H9 (cell line): ENCODE results near the gene DBNL. TPM values are rescaled to one million over a fixed set of nuclear protein-coding genes. Genes with fewer than 3 reads are reported as not detected.

Experiments
- DNase-seq: peaks from one replicate; pipeline ENCODE4 v3.0.0-alpha.2; 2017
- H2AFZ ChIP-seq: one replicate; pipeline ENCODE4 v1.6.1; 2013; ENCODE audit warnings: mild to moderate bottlenecking, low read length, control low read depth, moderate library complexity
- H2AK5ac ChIP-seq: 2 replicates; pipeline ENCODE4 v1.6.1; 2013; ENCODE audit warnings: low read length, control low read depth, mixed read lengths; ENCODE audit not compliant: insufficient read length
- H2BK120ac ChIP-seq: one replicate; pipeline ENCODE4 v1.6.1; 2013; ENCODE audit warnings: low read depth, mild to moderate bottlenecking, low read length, control low read depth, inconsistent platforms; ENCODE audit not compliant: poor library complexity, severe bottlenecking
- H2BK12ac ChIP-seq: 2 replicates; pipeline ENCODE4 v1.6.1; 2013; ENCODE audit warnings: low read length, control low read depth, mixed read lengths, low read depth; ENCODE audit not compliant: insufficient read length
- H2BK15ac ChIP-seq: 2 replicates; pipeline ENCODE4 v1.6.1; 2013; ENCODE audit warnings: low read depth, low read length, control low read depth
- H2BK20ac ChIP-seq: one replicate; pipeline ENCODE4 v1.6.1; 2013; ENCODE audit warnings: low read depth, mild to moderate bottlenecking, low read length, control low read depth, inconsistent platforms; ENCODE audit not compliant: poor library complexity, severe bottlenecking
- H2BK5ac ChIP-seq: 2 replicates; pipeline ENCODE4 v1.6.1; 2013; ENCODE audit warnings: low read length, control low read depth, mixed read lengths; ENCODE audit not compliant: insufficient read length
- H3K14ac ChIP-seq: 2 replicates; pipeline ENCODE4 v1.6.1; 2013; ENCODE audit warnings: low read length, control low read depth; ENCODE audit not compliant: insufficient read depth
- H3K18ac ChIP-seq: 2 replicates; pipeline ENCODE4 v1.6.1; 2013; ENCODE audit warnings: low read depth, mild to moderate bottlenecking, mixed read lengths, low read length, control low read depth; ENCODE audit not compliant: insufficient read length
- H3K23ac ChIP-seq: 2 replicates; pipeline ENCODE4 v1.6.1; 2013; ENCODE audit warnings: low read length, control low read depth, mixed read lengths, low read depth; ENCODE audit not compliant: insufficient read length
- H3K23me2 ChIP-seq: 2 replicates; pipeline ENCODE4 v1.6.1; 2013; ENCODE audit warnings: low read depth, mild to moderate bottlenecking, mixed read lengths, low read length, control low read depth; ENCODE audit not compliant: insufficient read length, poor library complexity, severe bottlenecking
- H3K27ac ChIP-seq: 2 replicates; pipeline ENCODE4 v1.5.1; 2013; ENCODE audit warnings: low read length, control low read depth, mixed read lengths, low read depth; ENCODE audit not compliant: insufficient read length
- H3K27me3 ChIP-seq: 2 replicates; pipeline ENCODE4 v1.6.1; 2013; ENCODE audit warnings: low read length, control low read depth, inconsistent platforms; ENCODE audit not compliant: insufficient read depth
- H3K4ac ChIP-seq: 2 replicates; pipeline ENCODE4 v1.6.1; 2013; ENCODE audit warnings: low read depth, mild to moderate bottlenecking, control low read depth, inconsistent platforms, low read length, moderate library complexity
- H3K4me1 ChIP-seq: 2 replicates; pipeline ENCODE4 v1.6.1; 2013; ENCODE audit warnings: low read length, control low read depth, inconsistent platforms; ENCODE audit not compliant: insufficient read depth
- H3K4me2 ChIP-seq: 2 replicates; pipeline ENCODE4 v1.6.1; 2013; ENCODE audit warnings: low read length, control low read depth, mixed read lengths; ENCODE audit not compliant: insufficient read length, insufficient read depth
- H3K56ac ChIP-seq: 2 replicates; pipeline ENCODE4 v1.6.1; 2013; ENCODE audit warnings: low read depth, mild to moderate bottlenecking, mixed read lengths, low read length, control low read depth; ENCODE audit not compliant: insufficient read length
- H3K79me1 ChIP-seq: 2 replicates; pipeline ENCODE4 v1.6.1; 2013; ENCODE audit warnings: low read depth, mild to moderate bottlenecking, moderate library complexity, low read length, control low read depth, inconsistent platforms; ENCODE audit not compliant: insufficient read depth, poor library complexity, severe bottlenecking
- H3K79me2 ChIP-seq: 2 replicates; pipeline ENCODE4 v1.6.1; 2013; ENCODE audit warnings: low read length, control low read depth, inconsistent platforms; ENCODE audit not compliant: insufficient read depth
- H3K9ac ChIP-seq: 2 replicates; pipeline ENCODE4 v1.6.1; 2013; ENCODE audit warnings: low read length, control low read depth, mixed read lengths; ENCODE audit not compliant: insufficient read length; ENCODE audit errors: extremely low read depth
- H3K9me3 ChIP-seq: one replicate; pipeline ENCODE4 v1.6.1; 2013; ENCODE audit warnings: low read depth, low read length, inconsistent platforms; ENCODE audit not compliant: control insufficient read depth
- H3T11ph ChIP-seq: one replicate; pipeline ENCODE4 v1.6.1; 2013; ENCODE audit warnings: mild to moderate bottlenecking, low read length, control low read depth, inconsistent platforms
- H4K20me1 ChIP-seq: one replicate; pipeline ENCODE4 v1.6.1; 2013; ENCODE audit not compliant: control insufficient read depth, insufficient read length, insufficient read depth
- H4K5ac ChIP-seq: 2 replicates; pipeline ENCODE4 v1.6.1; 2013; ENCODE audit warnings: low read depth, mild to moderate bottlenecking, mixed read lengths, low read length, control low read depth; ENCODE audit not compliant: insufficient read length
- H4K8ac ChIP-seq: replicated peaks from 2 replicates; pipeline ENCODE4 v1.6.1; 2013; ENCODE audit warnings: low read length, control low read depth, mixed read lengths, low read depth; ENCODE audit not compliant: insufficient read length
- H4K91ac ChIP-seq: 2 replicates; pipeline ENCODE4 v1.6.1; 2013; ENCODE audit warnings: low read depth, mild to moderate bottlenecking, moderate library complexity, mixed read lengths, low read length, control low read depth; ENCODE audit not compliant: insufficient read length
- H3K27ac Mint-ChIP-seq, 3 experiments: 2 replicates in 2 of 3; 3 replicates in 1 of 3; pipeline ENCODE4 v1.8.0; 2020 to 2021; ENCODE audit warnings: mixed read lengths in 3 of 3, mild to moderate bottlenecking in 1 of 3, moderate library complexity in 1 of 3
- H3K27me3 Mint-ChIP-seq: 2 replicates; pipeline ENCODE4 v1.8.0; 2021; ENCODE audit warnings: low read depth, mild to moderate bottlenecking, moderate library complexity, mixed read lengths
- H3K36me3 Mint-ChIP-seq, 3 experiments: 2 replicates in 2 of 3; 3 replicates in 1 of 3; pipeline ENCODE4 v1.8.0; 2020 to 2021; ENCODE audit warnings: low read depth in 3 of 3, mixed read lengths in 3 of 3; ENCODE audit not compliant: insufficient read depth in 1 of 3
- H3K4me1 Mint-ChIP-seq, 2 experiments: 2 replicates each; pipeline ENCODE4 v1.8.0; 2020; ENCODE audit warnings: mixed read lengths in 2 of 2
- H3K4me3 Mint-ChIP-seq, 2 experiments: 2 replicates in 1 of 2; 3 replicates in 1 of 2; pipeline ENCODE4 v1.8.0; 2020 to 2021; ENCODE audit warnings: mild to moderate bottlenecking in 2 of 2, mixed read lengths in 2 of 2, moderate library complexity in 1 of 2
- H3K9me3 Mint-ChIP-seq, 2 experiments: 2 replicates in 1 of 2; 3 replicates in 1 of 2; pipeline ENCODE4 v1.8.0; 2020; ENCODE audit warnings: mild to moderate bottlenecking in 2 of 2, mixed read lengths in 2 of 2, moderate library complexity in 1 of 2
- CTCF ChIP-seq: fragments of 200-600 bp; sonication (generic); conservative IDR thresholded peaks from 3 replicates; pipeline ENCODE4 v1.8.0; 2021; ENCODE audit warnings: antibody characterized with exemption, mild to moderate bottlenecking
- WGBS: extraction: QIAGEN DNeasy Blood & Tissue Kit; methylation state at CpG from one replicate; pipeline ENCODE4 v1.1.7; 2013; ENCODE audit warnings: missing lambda C conversion rate, low lambda C conversion rate, mixed read lengths; ENCODE audit not compliant: insufficient read length; ENCODE audit errors: extremely low coverage; 5-methylcytosine and 5-hydroxymethylcytosine counted together
- total RNA-seq: library from RNA; stranded (reverse); gene quantifications from 2 replicates; pipeline ENCODE4 v1.2.1, GENCODE V29; 2021

Gene DBNL
- total RNA-seq, 1 experiment from 2014 or later, result 51.3 TPM

GRCh38 chr7:44084701-44085100, 40.2 kb downstream of the DBNL start:
- Histone ChIP-seq H3K18ac (no peak overlapping the region), H4K8ac (no peak overlapping the region), H3K9me3 (no peaks in the 10 kb centered on the region), H3T11ph (no peak overlapping the region), H4K5ac (no peak overlapping the region), H4K91ac (no peak overlapping the region), H3K23me2 (no peaks in the 10 kb centered on the region), H3K79me2 (no peaks in the 10 kb centered on the region), H3K4me1 (peaks cover 4% of the 10 kb centered on the region; the same call in 1 of the 2 replicates), H2BK5ac (no peak overlapping the region), H3K79me1 (no peaks in the 10 kb centered on the region), H3K4me2 (no peak overlapping the region), H2AFZ (no peak overlapping the region), H2BK12ac (no peak overlapping the region), H3K27ac (no peak overlapping the region), H2BK120ac (no peak overlapping the region), H2AK5ac (no peak overlapping the region), H3K56ac (no peak overlapping the region), H3K27me3 (no peaks in the 10 kb centered on the region; the same call in 1 of the 2 replicates), H4K20me1 (no peaks in the 10 kb centered on the region), H3K23ac (no peak overlapping the region), H3K9ac (no peak overlapping the region), H2BK20ac (no peak overlapping the region), H3K4ac (no peak overlapping the region), H2BK15ac (no peak overlapping the region), H3K14ac (no peak overlapping the region)
- H3K4me3 Mint-ChIP-seq, result no peak overlapping the region
- no CpG with 5 or more reads among the region's 4 CpGs for WGBS
- no peak for TF ChIP-seq CTCF
- no peak overlapping the region for H3K27ac Mint-ChIP-seq
- peaks cover 18% of the 10 kb centered on the region for H3K27me3 Mint-ChIP-seq
- H3K4me1 Mint-ChIP-seq, result peaks cover 12 to 23% of the 10 kb centered on the region in 2 experiments
- no peak for DNase-seq
- H3K36me3 Mint-ChIP-seq, result peaks cover 5 to 10% (median 7%) of the 10 kb centered on the region in 3 experiments; a peak in 5 of 7 replicates
- H3K9me3 Mint-ChIP-seq, result no peaks in the 10 kb centered on the region; a peak in 1 of 5 replicates
